ENCODE measurements around the gene IQCM.

GRCh38 chr4:149322203-149322602, 493.4 kb downstream of the IQCM start:
- TF ChIP-seq, protein P1, sequence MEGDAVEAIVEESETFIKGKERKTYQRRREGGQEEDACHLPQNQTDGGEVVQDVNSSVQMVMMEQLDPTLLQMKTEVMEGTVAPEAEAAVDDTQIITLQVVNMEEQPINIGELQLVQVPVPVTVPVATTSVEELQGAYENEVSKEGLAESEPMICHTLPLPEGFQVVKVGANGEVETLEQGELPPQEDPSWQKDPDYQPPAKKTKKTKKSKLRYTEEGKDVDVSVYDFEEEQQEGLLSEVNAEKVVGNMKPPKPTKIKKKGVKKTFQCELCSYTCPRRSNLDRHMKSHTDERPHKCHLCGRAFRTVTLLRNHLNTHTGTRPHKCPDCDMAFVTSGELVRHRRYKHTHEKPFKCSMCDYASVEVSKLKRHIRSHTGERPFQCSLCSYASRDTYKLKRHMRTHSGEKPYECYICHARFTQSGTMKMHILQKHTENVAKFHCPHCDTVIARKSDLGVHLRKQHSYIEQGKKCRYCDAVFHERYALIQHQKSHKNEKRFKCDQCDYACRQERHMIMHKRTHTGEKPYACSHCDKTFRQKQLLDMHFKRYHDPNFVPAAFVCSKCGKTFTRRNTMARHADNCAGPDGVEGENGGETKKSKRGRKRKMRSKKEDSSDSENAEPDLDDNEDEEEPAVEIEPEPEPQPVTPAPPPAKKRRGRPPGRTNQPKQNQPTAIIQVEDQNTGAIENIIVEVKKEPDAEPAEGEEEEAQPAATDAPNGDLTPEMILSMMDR (IDR thresholded peaks at IDR 0.05), result no peak
- no peak for TF ChIP-seq POLR2A (IDR thresholded peaks at IDR 0.05)
